ACC112 (cell line): ENCODE results near the gene CTTNBP2NL.

ENCODE experiments used
- H2AFZ ChIP-seq: fragments of 200-600 bp; sonication (generic); one replicate; pipeline ENCODE4 v1.6.0; 2017; ENCODE audit warnings: antibody characterized with exemption, low read length; ENCODE audit not compliant: unreplicated experiment
- H3K27ac ChIP-seq: fragments of 200-600 bp; sonication (generic); 2 replicates; pipeline ENCODE4 v1.5.1; 2014; ENCODE audit warnings: low read depth, mild to moderate bottlenecking, antibody characterized with exemption, low read length, moderate library complexity
- H3K27me3 ChIP-seq: fragments of 200-600 bp; sonication (generic); 2 replicates; pipeline ENCODE4 v1.6.1; 2014; ENCODE audit warnings: mild to moderate bottlenecking, antibody characterized with exemption, low read length, moderate library complexity, mixed read lengths; ENCODE audit not compliant: insufficient read depth
- H3K36me3 ChIP-seq: fragments of 200-600 bp; sonication (generic); 2 replicates; pipeline ENCODE4 v1.6.1; 2016; ENCODE audit warnings: mild to moderate bottlenecking, antibody characterized with exemption, low read length, moderate library complexity, mixed read lengths; ENCODE audit not compliant: insufficient read depth
- H3K4me1 ChIP-seq: fragments of 200-600 bp; sonication (generic); one replicate; pipeline ENCODE4 v1.6.1; 2016; ENCODE audit warnings: low read length, mixed read lengths; ENCODE audit not compliant: insufficient read depth, unreplicated experiment, control insufficient read depth
- H3K4me3 ChIP-seq: fragments of 200-600 bp; sonication (generic); 2 replicates; pipeline ENCODE4 v1.5.1; 2014; ENCODE audit warnings: mild to moderate bottlenecking, low read depth, low read length
- H3K79me2 ChIP-seq: fragments of 200-600 bp; sonication (generic); one replicate; pipeline ENCODE4 v1.6.0; 2016; ENCODE audit warnings: low read length; ENCODE audit not compliant: control insufficient read depth, unreplicated experiment, insufficient read depth

The CTTNBP2NL gene

GRCh38 chr1:112369392-112370285, 26.4 kb upstream of the CTTNBP2NL start:
- H2AFZ ChIP-seq: no peak overlapping the region
- peaks cover 13% of the 10 kb centered on the region; the same call in 1 of the 2 replicates for H3K27me3 ChIP-seq
- no peak overlapping the region for H3K4me3 ChIP-seq
- no peaks in the 10 kb centered on the region for H3K4me1 ChIP-seq
- no peaks in the 10 kb centered on the region for H3K79me2 ChIP-seq
- H3K36me3 ChIP-seq: no peaks in the 10 kb centered on the region
- H3K27ac ChIP-seq: no peak overlapping the region

GRCh38 chr1:112370996-112371395, 25.0 kb upstream of the CTTNBP2NL start:
- H3K27me3 ChIP-seq: peaks cover 13% of the 10 kb centered on the region; the same call in 1 of the 2 replicates
- no peak overlapping the region for H3K27ac ChIP-seq
- no peak overlapping the region for H3K4me3 ChIP-seq
- no peaks in the 10 kb centered on the region for H3K79me2 ChIP-seq
- no peaks in the 10 kb centered on the region for H3K4me1 ChIP-seq
- H2AFZ ChIP-seq: no peak overlapping the region
- H3K36me3 ChIP-seq: no peaks in the 10 kb centered on the region

- H3K4me3 ChIP-seq: no peak overlapping the region
- H2AFZ ChIP-seq: no peak overlapping the region
- no peak overlapping the region for H3K27ac ChIP-seq
Observed at GRCh38 chr1:112371775-112372174, 24.2 kb upstream of the CTTNBP2NL start.

GRCh38 chr1:112373806-112374205, 22.2 kb upstream of the CTTNBP2NL start:
- Histone ChIP-seq H3K27ac (no peak overlapping the region), H3K36me3 (no peaks in the 10 kb centered on the region), H2AFZ (no peak overlapping the region), H3K27me3 (0 out of 2 replicates have a peak, but pooled peaks cover 7% of the 10 kb centered on the region), H3K4me1 (no peaks in the 10 kb centered on the region), H3K4me3 (no peak overlapping the region), H3K79me2 (no peaks in the 10 kb centered on the region)

More at GRCh38 chr1:112371775-112372174, 24.2 kb upstream of the CTTNBP2NL start:
- H3K27me3 ChIP-seq: peaks cover 13% of the 10 kb centered on the region; the same call in 1 of the 2 replicates
- H3K4me1 ChIP-seq: no peaks in the 10 kb centered on the region
- H3K36me3 ChIP-seq: no peaks in the 10 kb centered on the region
- H3K79me2 ChIP-seq: no peaks in the 10 kb centered on the region

GRCh38 chr1:112375701-112376100, 20.3 kb upstream of the CTTNBP2NL start:
- no peak overlapping the region for H3K27ac ChIP-seq
- H2AFZ ChIP-seq: no peak overlapping the region
- no peak overlapping the region for H3K4me3 ChIP-seq
- no peaks in the 10 kb centered on the region for H3K79me2 ChIP-seq
- H3K27me3 ChIP-seq: peaks cover 16% of the 10 kb centered on the region
- no peaks in the 10 kb centered on the region for H3K4me1 ChIP-seq
- no peaks in the 10 kb centered on the region for H3K36me3 ChIP-seq

- peaks cover 27% of the 10 kb centered on the region for H3K27me3 ChIP-seq
- H3K79me2 ChIP-seq: no peaks in the 10 kb centered on the region
- no peak overlapping the region for H3K27ac ChIP-seq
- no peaks in the 10 kb centered on the region for H3K36me3 ChIP-seq
- no peak overlapping the region for H3K4me3 ChIP-seq
- H2AFZ ChIP-seq: no peak overlapping the region
- no peaks in the 10 kb centered on the region for H3K4me1 ChIP-seq
Observed at GRCh38 chr1:112380356-112380755, 15.7 kb upstream of the CTTNBP2NL start.

- Histone ChIP-seq H3K27ac (no peak overlapping the region), H3K4me3 (no peak overlapping the region), H3K36me3 (no peaks in the 10 kb centered on the region), H2AFZ (no peak overlapping the region), H3K27me3 (peaks cover 27% of the 10 kb centered on the region), H3K79me2 (no peaks in the 10 kb centered on the region), H3K4me1 (no peaks in the 10 kb centered on the region)
Observed at GRCh38 chr1:112381324-112382076, 14.5 kb upstream of the CTTNBP2NL start.

GRCh38 chr1:112383759-112384370, 12.1 kb upstream of the CTTNBP2NL start:
- peaks cover 8% of the 10 kb centered on the region for H3K4me1 ChIP-seq
- H3K27ac ChIP-seq: no peak overlapping the region
- H2AFZ ChIP-seq: no peak overlapping the region

GRCh38 chr1:112386024-112386723, 9.8 kb upstream of the CTTNBP2NL start:
- no peak overlapping the region for H3K4me3 ChIP-seq
- H2AFZ ChIP-seq: no peak overlapping the region
- H3K79me2 ChIP-seq: peaks cover 1% of the 10 kb centered on the region
- no peak overlapping the region for H3K27ac ChIP-seq
- H3K36me3 ChIP-seq: no peaks in the 10 kb centered on the region
- peaks cover 19% of the 10 kb centered on the region for H3K4me1 ChIP-seq
- H3K27me3 ChIP-seq: peaks cover 13% of the 10 kb centered on the region

More at GRCh38 chr1:112383759-112384370, 12.1 kb upstream of the CTTNBP2NL start:
- no peaks in the 10 kb centered on the region for H3K79me2 ChIP-seq
- no peak overlapping the region for H3K4me3 ChIP-seq
- no peaks in the 10 kb centered on the region for H3K36me3 ChIP-seq
- peaks cover 27% of the 10 kb centered on the region for H3K27me3 ChIP-seq
